Measurements from ENCODE around the gene AVP.
"Not testable (repeated sequence)": the region's sequence is repeated elsewhere in the genome, so short reads cannot be mapped to it uniquely, and the experiment has no call there.

The AVP gene

GRCh38 chr20:3082955-3083952, 1.3 kb downstream of the AVP start:
- no peak for DNase-seq (ENCODE audit: low read depth)

DNA sequence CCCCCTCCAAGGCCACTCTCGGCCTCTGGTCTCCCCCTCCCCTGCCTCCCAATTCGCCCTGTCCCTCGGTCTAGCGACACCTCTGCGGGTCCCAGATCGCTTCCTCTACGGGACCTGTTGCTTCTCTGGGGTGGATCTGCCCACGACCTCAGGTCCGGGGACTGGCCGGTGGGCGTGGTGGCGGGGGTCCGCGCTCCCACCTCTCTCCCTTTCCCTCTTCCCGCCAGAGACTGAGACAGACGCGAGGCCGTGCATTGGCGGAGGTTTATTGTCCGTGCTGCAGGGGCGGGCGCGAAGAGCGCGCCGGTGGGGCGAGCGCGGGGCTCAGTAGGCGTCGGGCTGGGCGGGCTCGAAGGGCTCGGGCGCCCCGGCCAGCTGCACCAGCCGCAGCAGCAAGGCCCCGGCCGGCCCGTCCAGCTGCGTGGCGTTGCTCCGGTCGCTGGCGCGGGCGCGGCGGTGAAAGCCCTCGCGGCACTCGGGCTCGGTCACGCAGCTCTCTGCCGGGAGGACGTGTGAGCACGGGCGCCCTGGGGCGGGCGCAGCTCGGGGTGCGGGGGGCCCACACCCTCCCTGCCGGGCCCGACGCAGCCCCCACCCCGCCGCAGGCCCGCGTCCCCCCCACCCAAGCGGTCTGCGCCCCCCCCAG, 2.1 kb downstream of the AVP start:
- no peak for DNase-seq (ENCODE audit: low read depth)

DNA sequence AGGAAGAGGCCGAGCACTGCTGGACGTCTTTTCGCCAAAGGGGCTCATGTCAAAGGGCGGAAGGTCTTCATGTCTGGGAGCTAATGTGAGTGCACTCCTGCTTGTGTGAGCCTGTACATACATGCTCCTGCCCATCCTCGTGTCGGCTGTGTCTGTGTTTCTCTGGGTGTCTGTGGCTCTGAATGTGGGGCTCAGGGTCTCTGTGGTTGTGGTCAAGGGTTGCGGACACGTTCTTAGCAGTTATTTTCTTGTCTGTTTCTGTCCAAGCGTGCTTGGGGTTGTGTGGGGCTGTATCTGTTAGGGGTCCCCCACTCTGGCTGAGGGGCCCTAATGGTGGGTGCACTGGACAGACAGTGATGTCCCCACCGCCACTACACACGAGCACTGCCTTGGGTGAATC, 2.9 kb downstream of the AVP start:
- no peak for DNase-seq (ENCODE audit: low read depth)

- no peak for DNase-seq (ENCODE audit: low read depth)
Observed at GRCh38 chr20:3080939-3081388, 3.6 kb downstream of the AVP start.

DNA sequence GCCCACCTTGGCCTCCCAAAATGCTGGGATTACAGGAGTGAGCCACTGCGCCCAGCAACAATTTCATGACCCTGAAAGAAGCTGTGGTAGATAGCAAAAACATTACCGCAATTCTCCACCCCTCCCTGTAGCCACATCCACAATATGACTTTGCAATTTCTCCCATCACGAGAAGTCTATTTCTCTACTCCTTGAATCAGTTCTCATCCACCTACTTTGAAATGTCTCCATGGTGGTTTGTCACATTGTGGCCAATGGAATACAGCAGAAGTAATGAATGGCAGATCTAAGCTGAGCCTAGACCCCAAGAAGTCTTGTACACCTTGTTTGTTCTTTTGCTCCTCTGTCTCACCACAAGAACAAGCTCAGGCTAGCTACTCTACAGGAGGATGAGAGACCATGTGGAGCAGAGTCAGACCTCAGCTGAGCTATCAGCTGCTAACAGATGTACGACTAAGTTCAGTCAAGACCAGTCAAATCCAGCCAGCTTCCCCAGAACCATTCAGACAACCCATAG, 6.8 kb downstream of the AVP start:
- DNase-seq (ENCODE audit: low read depth), result no peak

GRCh38 chr20:3075315-3075714, 9.2 kb downstream of the AVP start:
- not testable (repeated sequence) for DNase-seq (ENCODE audit: low read depth)

DNA sequence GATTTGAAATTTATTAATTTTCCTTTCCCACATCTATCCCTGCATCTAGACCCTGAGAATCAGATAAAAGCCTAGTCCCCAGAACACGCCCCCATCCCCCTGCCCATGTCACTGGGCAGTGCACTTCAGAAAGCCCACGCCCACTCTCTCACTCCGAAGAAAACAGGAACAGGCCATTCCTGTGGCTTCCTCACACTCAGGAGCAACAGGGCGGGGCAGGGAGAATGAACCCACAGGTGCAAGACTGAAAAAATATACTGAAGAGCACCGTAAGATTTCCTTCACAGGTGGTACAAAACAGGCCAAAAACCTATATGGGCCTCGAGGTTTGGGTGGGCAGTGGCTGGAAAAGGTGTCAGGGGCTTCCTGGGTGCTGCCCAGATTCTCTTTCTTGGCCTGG, 9.7 kb downstream of the AVP start:
- DNase-seq (ENCODE audit: low read depth), result no peak

DNA sequence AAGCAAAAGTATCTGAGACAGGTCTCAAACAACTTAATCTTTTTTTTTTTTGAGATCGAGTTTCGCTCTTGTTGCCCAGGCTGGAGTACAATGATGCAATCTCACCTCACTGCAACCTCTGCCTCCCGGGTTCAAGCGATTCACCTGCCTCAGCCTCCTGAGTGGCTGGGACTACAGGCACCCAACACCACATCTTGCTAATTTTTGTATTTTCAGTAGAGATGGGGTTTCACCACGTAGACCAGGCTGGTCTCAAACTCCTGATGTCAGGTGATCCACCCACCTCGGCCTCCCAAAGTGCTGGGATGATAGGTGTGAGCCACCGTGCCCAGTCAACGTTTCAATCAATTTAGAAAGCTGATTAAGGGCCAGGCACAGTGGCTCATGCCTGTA, 11.3 kb downstream of the AVP start:
- DNase-seq (ENCODE audit: low read depth), result not testable (repeated sequence)

DNA sequence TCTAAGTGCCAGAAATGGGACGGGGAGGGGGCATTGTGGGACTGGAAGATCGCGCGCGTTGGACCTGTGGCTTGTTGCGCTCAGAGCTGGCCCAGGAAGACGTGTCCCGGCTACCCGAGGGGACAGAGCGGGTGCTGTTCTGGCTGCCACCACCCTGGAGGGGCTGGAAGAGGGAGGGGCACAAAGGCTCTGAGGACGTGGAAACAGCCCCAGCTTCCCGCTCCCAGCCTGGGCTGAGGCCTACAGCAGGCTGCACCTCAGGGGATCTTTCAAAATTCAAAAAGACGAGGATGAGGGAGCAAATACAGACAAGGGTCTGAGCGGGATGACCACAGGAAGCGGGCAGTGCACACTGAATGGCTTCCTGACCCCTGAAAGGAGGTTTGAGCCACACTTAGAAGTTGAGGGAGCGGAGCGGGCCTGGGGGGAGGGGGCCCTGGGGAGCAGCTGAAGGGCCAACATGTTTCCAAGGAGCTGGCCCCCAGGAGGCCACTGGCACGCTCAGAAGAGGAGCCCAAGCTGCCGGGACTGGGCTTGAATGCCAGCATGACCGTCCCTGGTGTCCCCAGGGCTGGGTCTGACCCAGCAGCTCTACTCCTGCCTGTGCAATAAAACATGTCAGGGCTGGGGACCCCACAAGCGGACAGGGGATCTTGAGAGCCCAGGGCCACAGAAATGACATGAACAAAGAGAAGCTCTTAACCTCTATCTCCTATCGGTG, 11.8 kb downstream of the AVP start:
- no peak for DNase-seq (ENCODE audit: low read depth)

DNA sequence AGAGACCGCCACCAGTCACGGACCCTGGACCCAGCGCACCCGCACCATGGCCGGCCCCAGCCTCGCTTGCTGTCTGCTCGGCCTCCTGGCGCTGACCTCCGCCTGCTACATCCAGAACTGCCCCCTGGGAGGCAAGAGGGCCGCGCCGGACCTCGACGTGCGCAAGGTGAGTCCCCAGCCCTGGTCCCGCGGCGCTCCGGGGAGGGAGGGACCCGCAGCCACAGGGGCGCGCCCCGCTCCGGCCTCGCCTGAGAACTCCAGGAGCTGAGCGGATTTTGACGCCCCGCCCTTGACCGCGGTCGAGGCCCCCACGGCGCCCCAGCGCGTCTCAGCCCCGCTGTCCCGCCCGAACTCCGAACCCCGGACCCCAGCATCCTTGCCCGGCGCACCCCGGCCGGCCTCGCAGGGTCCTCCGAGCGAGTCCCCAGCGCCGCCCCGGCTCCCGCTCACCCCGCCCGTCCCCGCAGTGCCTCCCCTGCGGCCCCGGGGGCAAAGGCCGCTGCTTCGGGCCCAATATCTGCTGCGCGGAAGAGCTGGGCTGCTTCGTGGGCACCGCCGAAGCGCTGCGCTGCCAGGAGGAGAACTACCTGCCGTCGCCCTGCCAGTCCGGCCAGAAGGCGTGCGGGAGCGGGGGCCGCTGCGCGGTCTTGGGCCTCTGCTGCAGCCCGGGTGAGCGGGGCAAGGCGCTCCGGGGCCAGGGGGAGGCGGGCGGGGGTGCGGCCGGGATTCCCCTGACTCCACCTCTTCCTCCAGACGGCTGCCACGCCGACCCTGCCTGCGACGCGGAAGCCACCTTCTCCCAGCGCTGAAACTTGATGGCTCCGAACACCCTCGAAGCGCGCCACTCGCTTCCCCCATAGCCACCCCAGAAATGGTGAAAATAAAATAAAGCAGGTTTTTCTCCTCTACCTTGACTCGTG, 12.7 kb downstream of the AVP start, which contains the start of gene OXT:
TSS of gene OXT (plus strand) at position 11 of the 920 bp plus-strand sequence. CDS start at position 47, 36 bp downstream.
- DNase-seq (ENCODE audit: low read depth), result peak; percentile 63

DNA sequence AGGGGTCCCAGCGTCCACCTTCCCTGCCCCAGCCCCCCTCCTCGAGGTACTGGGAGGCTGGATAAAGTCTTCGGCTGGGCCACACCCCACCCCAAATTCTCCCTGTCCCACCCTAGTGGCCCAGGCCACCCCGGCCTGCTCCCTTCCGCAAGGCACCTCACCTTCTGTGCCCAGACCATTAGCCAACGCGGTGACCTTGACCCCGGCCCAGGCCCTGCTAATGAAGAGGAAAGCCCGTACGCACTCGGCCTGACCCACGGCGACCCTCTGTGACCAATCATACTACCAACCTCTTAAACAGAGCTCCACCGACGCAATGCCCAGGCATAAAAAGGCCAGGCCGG, 13.3 kb downstream of the AVP start:
- no peak for DNase-seq (ENCODE audit: low read depth)

DNA sequence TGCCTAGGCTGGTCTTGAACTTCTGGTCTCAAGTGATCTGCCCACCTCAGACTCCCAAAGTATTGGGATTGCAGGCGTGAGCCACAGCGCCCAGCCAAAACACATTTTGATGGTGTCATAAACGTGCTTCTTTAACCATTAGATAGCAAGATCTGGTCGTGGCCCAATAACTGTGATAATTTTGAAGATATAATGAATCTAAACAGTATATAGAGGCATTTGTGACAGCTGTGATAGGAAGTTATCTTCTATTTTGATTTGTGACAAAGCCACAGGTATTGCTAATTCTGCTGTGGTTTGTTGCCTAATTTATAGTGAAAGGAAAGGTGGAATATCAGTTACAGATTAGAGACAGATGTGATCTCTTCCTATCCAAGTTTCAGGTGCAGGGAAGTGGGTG, 13.8 kb downstream of the AVP start:
- no peak for DNase-seq (ENCODE audit: low read depth)

GRCh38 chr20:3068986-3069900, 15.3 kb downstream of the AVP start:
- DNase-seq (ENCODE audit: low read depth), result no peak

GRCh38 chr20:3068075-3068474, 16.4 kb downstream of the AVP start:
- no peak for DNase-seq (ENCODE audit: low read depth)

DNA sequence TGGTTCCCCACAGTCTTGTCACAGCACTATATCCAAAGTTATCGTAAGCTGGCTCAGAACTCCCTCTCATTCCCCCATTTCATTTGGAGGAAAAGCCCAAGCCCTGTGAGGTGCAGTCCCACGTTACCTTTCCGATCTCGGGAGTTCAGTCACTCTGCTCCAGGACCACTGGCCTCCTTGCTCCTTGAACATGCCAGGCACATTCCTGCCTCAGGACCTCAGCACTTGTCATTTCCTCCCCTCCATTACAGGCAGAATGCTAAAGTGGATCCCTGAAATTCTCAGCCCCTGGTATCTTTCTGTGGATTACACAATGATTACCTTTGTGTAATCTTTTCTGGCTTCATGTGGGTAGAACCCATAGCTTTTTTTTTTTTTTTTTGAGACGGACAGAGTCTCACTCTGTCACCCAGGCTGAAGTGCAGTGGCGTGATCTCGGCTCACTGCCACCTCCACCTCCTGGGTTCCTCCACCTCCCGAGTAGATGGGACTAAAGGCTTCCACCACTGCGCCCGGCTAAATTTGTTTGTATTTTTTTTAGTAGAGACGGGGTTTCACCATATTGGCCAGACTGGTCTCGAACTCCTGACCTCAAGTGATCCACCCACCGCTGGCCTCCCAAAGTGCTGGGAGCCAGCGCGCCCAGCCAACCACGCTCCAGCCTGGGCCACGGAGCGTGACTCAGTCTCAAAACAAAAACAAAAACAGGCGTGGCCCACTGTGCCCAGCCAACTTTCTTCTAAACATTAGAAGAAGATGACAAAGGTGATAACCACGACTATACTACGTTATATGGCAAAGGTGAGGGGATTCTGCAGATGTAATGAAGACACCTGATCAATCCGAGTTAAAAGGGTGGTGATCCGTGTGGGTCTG, 17.1 kb downstream of the AVP start:
- DNase-seq (ENCODE audit: low read depth), result no peak

DNA sequence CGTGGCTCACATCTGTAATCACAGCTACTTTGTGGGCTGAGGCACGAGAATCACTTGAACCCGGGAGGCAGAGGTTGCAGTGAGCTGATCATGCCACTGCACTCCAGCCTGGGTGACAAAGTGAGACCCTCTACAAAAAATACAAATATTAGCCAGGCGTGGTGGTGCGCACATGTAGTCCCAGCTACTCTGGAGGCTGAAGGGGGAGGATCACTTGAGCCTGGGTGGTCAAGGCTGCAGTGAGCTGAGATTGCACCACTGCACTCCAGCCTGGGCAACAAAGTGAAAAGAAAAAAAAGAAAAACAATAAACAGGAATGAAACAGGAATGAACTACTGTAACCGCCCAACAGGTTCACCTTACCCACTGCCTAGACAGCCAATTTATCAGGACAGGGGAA, 20.4 kb downstream of the AVP start:
- not testable (repeated sequence) for DNase-seq (ENCODE audit: low read depth)

DNA sequence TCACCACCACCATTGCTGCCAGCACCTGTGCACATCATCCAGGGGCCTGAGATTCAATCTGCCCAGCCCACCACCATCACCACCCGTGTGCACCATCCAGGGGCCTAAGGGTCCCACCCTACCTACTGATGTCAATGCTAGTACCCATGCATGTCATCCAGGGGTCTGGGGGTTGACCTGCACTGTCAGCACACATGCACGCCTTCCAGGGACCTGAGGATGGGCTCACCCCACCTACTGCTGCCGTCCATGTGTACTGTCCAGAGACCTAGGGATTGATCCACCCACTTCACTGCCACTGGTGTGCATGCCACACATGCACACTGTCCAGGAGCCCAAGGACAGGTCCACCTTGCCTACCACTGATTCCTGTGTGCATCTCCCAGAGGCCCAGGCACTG, 25.0 kb downstream of the AVP start:
- DNase-seq (ENCODE audit: low read depth), result no peak

- DNase-seq (ENCODE audit: low read depth), result no peak
Observed at GRCh38 chr20:3051385-3052019, 33.0 kb downstream of the AVP start.
